GDM1 (cell line): ENCODE data around the gene TMEM108.

Experiments used
- DNase-seq: peaks from one replicate; lab custom pipeline; 2025; lab: John Stamatoyannopoulos, UW

Gene TMEM108

DNA sequence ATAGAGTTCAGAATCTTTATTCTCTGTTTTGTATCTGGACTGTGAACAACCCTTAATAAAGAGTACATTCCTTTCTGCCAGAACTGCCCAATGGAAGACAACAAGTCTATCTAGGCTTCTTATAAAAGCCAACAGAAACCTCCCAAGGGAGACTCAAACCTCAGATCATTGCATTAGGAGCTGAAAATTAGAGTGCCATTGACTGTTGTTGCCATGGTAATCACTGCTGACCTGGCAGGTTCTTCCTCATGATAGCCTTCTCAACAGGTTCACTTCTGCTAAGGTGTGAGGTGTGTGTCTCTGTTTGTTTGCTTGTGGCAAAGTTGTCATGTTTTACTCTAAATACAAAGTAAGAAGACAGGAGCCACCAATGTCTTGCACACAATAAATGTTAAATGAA, 79.2 kb downstream of the TMEM108 start:
- no peak for DNase-seq

DNA sequence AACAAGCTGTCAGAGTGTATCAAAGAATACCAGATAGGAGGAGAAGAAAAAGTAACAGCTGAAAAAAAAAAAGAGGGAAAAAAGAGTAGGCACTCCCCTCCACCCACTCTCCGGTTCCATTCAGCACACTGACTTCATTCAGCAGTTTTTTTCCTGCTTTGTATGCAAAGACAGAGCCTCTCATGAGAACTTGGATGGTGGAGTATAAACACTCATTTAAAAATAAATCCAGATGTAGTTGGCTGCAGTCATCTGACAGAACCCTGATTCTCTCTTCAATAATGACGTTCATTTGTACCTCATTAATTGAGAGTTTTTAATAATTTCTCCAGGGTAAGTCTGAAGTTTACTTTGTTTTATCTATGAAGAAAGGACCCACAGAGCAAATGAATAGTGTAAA, 81.0 kb downstream of the TMEM108 start:
- no peak for DNase-seq

DNA sequence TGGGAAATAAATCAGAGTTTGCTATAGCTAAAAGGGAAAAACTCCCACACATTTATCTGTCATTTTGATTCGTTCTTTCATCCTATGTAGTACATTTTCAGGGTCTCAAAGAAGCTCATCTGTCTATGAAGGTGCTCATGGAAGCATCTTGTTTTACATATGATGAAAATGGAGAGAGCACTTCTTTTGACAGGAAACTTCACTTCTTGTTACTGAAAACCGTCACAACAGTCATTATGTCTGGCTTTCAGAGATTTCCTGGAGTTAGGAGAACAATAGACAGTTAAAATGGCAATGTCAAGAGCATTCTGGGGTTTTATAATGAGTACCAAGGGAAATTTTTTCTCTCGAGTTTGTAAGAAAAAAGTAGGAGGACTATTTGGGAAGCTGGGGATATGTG, 83.3 kb downstream of the TMEM108 start:
- no peak for DNase-seq

DNA sequence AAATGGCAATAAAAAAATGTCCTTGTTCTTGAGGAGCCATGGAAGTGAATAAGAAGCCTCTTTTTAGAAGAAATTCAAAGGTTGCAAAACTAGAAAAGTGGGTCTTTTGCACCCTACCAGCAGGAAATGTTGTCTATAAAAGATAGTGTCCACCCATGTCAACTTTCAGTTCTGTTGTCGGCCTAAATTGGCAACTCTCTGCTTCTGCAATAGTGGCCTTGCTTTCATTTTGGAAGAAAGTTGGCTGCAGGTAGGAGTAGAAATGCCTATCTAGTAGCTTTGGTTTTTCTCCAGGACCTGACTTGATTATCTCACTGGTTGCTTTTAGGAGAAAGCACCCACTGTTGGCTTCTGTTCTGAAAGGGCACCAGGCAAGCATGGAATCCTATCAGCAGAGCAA, 85.4 kb downstream of the TMEM108 start:
- no peak for DNase-seq

DNA sequence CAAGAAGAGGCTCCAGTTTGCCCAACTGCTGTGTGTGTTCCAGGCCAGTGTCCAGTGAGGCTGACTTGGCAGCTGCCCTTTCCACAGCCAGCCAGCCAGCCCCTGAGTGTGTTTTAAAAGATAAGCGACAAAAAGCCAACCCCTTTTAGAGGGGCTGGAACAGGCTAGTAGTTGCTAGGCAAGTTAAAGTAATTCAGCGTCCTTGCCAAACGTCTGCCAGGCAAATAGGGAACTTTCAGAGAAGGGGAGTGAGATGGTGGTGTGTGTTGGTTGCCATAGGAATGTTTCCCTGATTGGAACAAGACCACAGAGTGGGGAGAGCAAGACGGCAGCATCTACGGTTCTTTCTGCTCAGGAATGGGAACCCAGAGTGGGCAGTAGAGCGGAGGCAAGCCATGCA, 86.3 kb downstream of the TMEM108 start:
- DNase-seq: no peak

DNA sequence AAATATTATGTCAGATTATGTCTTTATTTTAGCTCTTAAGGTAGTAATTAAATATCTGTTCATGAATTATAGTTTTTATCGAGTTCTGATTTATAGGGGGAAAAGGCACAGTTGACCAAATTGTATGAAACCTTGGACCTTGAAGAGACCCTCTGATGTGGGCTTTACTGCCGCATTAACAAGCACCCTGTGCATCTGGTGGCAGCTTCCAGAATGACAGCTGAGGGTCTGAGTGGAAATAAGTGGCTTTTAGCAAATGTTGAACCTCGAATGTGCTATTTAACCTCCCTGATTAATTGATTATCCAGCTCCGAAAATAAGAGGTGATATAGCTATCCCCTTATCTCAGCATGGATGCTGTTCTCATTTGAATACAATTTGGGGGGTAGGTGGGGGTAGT, 87.0 kb downstream of the TMEM108 start:
- DNase-seq: no peak

DNA sequence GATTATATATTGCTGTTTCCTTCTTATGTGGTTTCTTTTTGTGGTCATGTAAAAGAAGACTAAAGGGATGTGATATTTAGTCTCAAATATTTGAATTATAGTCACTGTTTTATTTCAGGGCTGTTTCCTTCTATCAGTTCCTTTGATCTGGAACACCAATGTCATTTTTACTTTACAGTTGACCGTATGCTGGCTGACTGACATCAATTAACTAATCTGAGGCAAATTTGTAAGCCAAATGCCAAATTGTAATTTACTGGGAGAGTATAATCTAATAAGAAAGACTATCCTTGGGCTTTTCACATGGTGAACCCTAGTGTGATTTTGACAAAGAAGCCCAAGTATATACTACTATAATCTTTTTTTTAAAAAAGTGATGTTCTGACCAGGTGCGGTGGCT, 87.6 kb downstream of the TMEM108 start:
- DNase-seq: no peak

DNA sequence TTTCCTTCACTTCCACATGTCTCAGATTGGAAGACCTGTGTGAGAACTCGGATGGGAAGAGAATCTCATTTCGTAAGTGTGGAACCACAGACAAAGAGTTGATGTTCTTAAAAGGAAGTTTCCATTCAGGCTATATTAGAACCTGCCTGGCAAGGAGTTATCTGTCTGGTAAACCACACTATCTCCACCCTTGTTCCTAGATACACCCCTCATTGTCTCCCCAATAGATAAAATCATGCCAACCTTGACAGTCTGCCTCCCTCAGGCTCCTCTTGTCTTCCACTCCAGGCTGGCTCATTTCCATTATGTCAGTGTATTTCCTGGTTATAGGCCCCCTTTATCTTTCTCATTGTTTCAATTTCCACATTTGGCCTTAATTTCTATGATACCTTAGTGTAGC, 89.2 kb downstream of the TMEM108 start:
- no peak for DNase-seq

DNA sequence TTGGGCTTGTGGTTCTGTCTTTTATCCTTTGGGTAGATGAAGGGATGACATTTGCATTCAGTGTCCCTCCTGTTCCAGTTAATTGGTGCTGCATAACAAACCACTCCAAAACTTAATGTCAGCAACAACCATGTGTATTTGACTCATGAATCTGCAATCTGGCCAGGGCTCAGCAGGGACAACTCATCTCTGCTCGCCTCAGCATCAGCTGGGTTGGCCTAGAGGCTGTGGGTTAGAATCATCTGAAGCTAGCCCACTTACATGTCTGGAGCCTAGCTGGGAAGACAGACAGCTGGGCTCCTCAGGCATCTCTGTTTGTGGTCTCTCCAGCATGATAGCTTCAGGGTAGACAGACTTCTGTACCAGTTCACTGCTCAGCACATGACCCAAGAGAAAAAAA, 92.0 kb downstream of the TMEM108 start:
- DNase-seq: no peak

DNA sequence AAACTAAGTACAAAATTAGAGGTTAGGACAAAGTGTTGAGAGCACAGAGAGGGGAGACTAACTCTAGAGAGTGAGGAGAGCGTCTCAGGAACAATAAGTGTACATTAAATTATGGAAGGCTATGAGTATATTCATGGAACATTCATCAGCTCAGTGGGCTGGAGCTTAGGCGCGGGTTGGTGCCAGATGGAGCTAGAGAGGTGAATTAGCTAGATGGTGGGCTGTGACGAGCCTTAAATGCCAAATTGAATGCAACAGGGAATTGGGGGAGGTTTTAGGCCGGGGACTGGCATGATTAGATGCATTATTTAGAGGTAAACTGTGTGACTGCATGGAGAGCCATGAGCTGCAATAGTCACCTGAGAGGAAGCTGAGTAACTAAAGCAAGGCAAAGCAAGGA, 97.1 kb downstream of the TMEM108 start:
- DNase-seq: no peak

DNA sequence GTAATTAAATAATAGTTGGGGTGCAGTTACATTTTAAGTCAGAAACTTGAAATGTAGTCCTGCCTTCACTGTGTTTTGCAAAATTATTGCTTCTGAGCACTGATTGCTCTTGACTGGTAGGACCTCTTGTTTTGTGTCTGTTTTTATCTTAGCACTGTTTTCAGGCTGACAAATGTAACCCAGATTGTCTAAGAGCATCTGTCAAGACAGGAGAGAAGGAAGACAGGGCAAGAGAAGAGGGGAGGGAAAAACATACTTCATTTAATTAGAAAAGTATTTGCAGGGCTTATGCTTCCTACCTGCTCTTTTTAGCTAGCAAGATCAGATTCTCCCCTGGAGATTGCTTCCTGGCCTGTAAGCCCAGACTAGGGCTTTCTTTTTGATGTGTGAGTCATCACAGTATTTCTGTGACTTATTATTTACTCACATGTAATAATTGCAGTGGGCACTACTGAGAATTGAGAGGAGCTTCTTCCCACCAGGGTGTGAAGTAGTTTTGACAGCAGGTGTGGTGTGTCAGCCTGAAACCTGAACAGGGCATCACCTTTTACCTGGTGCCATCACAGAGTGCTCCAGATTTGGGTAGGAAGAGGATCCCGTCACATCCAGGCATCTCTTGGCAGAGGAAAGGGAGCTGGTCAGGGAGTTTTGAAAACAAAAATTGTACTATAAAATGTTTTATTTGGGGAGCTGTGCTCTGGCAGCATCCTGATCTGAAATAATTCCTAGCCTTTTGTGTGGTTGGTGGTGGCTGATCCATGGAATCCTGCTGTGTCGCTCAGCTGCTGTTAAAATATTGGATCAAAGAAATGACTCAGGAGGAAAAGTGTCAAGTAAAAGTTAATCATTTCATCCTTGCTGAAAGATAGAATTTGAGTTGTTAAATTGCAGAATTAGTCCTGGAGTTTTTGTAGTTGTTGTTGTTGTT, 98.2 kb downstream of the TMEM108 start:
- DNase-seq: no peak

DNA sequence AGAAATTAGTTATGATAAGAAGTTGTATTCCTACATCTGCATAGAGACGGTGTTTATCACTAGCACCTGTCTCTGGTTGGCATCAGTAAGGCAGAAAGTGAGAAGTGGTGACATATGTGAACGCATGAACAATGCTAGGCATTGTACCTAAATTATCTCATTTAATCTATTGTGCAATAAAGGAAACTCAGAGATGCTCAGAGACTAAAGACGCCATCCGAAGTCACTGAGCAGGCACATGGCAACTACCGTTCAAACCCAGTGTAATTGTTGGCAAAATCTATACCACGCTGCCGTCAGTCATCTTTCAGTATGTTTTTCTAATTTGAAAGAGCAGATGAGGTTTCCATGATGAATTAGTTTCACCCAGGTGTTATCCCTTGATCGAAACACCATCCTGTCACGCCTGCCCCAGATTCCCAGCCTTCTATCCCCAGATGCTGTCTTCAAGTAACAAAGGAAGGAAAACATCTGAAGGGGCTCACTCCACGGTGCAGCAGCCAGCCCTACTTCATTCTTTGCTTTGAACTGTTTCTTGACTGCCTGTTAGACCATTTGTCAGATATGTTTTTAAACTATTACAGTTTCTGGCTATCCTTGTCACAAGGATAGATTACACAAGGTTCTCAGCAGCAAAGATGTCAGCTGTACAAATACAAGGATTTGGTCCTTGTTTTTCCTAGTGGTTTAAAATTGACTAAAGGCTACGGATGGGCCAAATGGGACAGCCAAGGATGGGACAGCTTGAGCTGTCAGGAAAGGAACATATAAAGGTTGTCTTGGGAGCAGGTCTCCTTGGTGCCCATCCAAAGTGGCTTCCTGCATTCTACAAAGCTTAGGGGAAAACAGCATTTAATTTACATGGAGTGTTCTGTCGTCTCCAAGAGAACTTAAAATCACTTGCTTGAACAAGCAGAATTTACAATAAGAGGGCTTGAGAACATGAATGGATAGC, 99.1 kb downstream of the TMEM108 start:
- no peak for DNase-seq

DNA sequence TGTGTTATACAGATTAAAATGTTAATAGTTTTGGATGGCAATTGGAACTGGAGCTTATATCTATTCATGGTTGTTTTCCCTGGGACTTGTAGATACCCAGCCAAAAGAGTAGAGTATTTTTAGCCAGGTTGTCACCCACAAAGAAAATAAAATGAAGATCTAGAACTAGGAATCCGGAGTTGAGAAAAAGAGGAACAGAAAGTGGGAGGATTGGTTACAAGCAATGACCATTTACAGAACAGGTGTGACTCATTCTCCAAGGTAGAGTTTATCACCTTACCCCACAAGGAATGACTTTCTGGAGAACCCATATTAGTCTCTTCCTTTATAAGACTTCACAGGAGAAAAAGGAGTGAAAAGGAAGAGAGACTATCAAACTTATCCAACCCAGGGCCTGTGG, 99.8 kb downstream of the TMEM108 start:
- no peak for DNase-seq

DNA sequence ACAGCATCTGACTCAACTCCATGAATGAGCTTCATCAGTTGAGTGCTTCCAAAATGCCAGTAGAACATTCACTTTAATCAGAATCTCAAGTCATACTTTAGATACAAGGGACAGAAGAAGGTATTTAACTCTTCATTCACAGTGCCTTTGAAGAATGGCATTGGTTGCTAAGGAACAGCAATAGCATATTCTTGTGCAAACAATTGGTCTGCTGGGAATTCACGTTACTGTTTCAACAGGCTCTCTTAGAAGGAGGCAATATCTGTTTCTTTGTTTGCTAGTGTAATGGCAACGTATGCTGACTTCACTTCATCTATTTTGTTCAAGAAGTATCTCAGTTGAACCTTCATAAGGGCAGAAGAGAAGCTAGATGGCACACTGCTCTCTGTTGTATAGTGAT, 113.9 kb downstream of the TMEM108 start:
- DNase-seq: no peak

DNA sequence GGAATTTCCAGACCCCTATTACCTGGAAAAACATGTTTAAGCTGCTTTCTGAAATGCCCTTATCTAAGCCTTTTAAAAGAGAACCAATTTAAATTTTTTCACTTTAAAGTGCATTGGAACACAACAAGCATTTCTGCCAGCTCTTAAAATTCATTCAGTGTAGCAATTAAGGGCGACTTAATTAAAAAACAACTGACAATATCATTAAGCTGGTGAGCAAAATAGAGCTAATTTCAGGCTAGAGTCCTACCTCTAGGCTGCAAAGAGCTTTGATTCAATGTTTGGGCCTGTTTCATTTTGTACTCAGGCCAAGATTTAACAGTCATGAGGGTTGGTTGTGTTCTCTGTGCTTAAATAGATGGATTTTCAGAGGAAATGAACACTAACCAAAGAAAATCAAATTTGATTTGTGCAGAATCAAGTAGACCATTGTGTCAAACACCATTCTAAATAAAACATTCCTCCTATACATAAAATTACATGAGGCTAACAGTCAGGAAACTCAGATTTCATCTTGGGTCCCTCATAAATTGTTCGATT, 114.6 kb downstream of the TMEM108 start:
- no peak for DNase-seq

DNA sequence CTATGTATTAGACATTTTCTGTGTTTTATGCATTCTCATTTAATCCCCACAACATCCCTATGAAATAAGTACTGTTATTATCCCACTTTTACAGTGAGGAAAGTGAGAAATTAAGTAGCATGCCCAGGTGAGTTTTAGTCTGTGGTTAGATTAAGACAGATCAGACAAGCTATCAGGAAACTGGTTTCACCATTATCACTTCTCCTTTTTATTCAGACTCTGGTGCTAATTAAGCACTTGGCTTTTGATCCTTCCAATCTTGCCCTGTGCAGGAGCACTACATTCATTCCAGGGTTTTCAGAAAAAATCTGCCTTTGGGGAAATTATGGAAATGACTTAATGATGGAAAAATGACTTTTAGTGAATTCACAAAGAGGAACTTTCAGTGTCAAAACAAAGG, 115.2 kb downstream of the TMEM108 start:
- no peak for DNase-seq

DNA sequence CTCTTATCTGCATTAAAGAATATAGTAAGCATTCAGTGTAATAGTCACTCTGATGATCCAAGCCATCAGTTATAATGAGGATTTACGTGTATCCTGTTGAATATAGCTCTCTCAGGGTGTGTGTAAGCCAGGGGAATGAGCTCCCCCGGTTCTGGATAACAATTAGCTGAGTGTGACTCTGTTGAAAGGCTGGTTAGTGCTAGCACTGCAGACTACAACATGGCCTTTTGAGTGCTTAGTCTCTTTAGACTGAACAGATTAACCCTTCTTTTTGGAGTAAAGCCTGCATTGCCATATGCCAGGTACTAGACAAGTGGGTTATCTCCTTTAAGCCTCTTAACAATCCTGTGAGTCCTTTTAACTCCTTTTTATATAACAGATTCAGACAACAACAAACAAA, 119.5 kb downstream of the TMEM108 start:
- no peak for DNase-seq

DNA sequence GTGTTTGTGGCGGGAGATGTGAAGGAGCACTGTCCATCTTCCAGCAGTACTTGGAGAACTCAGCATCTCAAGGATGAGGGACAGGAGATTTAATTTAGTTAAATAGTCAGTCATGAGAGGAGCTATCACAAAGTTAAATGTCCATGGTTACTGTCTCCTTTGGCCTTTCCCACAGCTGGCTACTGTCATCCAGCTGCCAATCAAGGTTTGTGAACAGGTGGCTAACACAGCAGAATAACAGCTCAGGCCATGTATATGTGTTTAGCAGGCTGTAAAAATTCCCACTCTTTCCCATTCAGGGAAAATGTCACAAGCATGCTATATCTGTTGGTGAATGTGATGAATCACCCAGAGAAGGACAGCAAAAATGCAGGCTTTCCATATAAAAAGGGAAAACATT, 120.5 kb downstream of the TMEM108 start:
- no peak for DNase-seq

DNA sequence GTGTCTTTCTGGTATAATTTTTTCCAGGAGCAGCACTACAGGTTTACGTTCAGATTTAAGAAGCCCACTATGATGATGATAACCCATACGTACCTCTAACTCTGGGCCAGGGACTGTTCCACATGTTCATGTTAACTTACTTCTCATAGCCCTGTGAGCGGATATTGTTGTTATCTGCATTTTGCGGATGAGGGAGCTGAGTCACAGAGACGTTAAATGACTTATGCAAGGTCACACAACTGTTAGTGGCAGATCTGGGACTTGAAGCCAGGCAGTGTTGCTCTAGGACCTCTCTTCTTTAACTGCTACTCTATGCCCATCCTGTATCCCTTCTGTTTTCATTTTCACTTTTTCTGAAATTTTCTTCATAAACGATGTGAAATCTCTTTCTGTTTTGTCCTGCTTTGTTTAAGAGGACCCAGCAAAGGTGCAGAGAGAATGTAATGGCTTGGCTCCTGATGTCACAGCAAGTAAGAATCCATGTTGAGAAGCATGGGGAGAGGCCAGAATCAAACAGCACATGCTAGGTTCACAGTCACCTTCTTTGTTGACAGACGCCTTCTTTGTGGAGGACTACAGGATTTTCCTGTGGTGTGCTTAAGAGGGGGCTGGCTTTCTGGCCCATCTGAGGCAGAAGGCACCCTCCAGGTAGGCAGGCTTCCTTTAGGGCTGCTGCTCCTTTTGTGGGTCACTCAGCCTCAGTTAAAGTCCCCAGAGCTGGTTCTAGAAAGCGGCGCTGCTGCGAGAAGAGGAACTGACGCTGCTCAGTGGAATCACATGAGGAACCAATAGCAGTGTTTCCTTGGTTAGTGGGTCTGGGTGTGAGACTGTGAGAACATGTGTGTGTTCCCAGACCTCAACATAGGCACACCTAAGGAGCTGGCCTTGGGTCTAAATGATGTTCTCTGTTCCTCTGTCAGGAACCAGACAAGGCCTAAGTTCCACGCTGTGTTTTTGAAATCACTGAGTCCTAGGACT, 121.6 kb downstream of the TMEM108 start:
- no peak for DNase-seq

DNA sequence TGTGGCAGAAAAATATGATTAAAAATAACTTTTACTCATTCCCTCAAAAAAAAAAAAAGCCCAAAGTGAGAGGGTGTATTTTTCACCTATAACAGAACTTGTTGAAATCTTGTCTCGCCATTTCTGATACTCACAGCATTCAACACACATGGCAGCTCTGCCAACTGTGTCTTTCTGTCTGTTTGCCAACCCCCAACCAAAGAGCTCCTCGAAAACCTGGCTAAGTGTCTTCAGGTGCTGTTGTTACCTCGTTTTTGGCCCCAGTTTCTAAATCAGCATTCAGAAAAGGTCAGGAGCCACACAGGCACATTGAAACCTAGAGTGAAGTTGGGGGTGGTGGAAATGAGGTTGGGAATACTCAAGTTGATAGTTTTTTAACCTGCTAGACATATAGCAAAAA, 123.5 kb downstream of the TMEM108 start:
- DNase-seq: no peak

DNA sequence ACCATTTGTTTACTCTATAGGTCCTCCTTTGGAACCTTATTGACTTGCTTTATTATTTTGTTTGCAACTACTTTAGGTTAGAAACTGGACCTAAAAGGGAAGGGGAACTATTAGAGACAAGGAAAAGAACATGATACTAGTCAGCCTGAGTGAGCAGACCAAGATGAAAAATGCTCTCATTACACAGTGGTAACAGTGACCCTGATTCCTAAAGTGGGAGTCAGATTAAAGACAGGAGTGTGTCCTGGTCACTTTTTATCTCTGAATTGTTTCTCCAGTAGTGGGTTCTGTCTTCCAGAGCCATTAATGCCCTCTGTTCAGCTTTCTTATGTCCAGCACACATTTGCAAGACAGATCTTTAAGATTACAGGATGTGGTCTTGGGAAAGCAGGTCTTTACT, 124.1 kb downstream of the TMEM108 start:
- no peak for DNase-seq
